ENCODE data around the gene DERA.
"Not testable (repeated sequence)": the region's sequence is repeated elsewhere in the genome, so short reads cannot be mapped to it uniquely, and the experiment has no call there.

Gene DERA

DNA sequence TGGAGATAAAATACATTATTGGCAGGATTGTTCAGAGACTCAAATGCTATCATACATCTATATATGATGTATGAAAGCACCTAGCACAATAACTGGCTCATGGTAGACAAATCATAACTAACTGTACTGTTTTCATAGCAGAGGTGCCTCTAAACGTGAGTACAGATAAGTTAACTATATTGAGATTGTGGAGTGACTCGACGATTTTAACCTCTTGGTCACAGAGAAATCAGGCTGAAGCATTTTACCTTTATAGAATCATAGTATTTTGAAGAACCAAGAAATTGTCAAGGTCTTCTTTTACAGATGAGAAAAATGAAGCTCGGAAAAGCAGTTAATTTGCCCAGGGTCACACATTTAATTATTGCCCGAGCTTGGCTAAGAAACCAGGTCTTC, 666 bp upstream of the DERA start:
- DNase-seq, result no peak

DNA sequence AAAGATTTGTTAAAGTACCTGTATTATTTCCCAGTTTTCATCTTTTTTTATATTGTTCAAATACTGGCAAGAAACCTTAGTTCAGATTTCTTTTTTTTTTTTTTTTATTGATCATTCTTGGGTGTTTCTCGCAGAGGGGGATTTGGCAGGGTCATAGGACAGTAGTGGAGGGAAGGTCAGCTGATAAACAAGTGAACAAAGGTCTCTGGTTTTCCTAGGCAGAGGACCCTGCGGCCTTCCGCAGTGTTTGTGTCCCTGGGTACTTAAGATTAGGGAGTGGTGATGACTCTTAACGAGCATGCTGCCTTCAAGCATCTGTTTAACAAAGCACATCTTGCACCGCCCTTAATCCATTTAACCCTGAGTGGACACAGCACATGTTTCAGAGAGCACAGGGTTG, 799 bp downstream of the DERA start:
- DNase-seq, result not testable (repeated sequence)

GRCh38 chr12:15914131-15914530, 3.0 kb downstream of the DERA start:
- not testable (repeated sequence) for DNase-seq

- no peak for DNase-seq
These were observed 6.9 kb downstream of the DERA start for GRCh38 chr12:15918066-15918465.

DNA sequence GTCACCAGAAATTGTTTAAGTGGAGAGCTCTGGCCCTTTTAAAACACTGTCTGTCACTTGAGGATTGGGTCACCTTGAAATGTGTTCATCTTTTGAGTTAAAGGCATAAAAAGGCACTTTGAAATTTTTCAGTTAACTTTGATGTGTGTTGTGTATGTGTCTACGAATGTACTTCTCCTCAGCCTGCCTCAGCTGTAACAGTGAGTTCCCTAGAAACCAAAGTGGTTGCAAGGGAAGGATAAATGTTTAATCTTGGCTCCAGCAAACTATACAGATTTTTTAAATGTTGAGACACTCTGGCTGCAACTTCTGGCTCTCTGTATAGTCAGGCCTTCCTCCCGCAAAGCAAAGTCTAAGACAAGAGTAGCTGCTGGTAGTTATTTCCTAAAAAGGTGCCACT, 8.3 kb downstream of the DERA start:
- no peak for DNase-seq

DNA sequence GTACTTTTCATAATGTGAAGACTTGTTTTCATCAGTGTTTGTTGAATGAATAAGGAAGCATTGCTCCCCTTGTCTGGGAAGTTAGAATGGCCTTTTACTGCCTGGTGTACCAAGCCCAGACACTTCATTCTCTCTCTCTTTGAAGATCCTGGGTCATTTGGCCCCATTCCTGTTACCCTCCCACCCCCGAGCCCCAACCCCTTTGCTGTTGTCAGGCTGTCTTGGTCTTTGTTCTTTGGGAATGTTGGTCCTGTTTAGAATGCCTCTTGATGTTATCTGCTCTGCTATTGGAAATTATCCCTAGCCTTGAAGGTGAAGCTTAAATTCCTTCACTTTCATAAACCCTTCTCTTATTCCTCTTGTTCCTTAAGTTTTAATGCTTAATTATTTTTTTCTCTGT, 13.8 kb downstream of the DERA start:
- no peak for DNase-seq

- no peak for DNase-seq
These were observed 17.2 kb downstream of the DERA start for GRCh38 chr12:15928346-15928745.

- no peak for DNase-seq
These were observed 17.9 kb downstream of the DERA start for GRCh38 chr12:15928870-15929571.

DNA sequence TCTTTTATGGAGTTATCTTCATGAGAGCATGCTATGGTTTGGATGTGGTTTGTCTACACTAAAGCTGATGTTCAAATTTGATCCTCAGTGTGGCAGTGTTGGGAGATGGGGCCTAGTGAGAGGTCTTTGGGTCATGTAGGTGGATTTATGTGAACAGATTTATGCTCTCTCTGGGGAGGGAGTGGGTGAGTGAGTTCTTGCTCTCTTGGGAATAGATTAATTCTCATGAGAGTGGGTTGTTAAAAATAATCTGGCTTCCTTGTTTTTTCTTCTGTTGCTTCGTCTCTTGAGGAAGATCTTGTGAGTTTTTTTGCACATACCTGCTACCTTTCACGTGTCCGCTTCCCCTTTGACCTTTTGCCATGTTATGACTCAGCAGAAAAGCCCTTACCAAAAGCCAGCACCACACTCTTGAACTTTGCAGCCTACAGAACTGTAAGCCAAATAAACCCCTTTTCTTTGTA, 20.5 kb downstream of the DERA start:
- DNase-seq, result no peak

GRCh38 chr12:15932327-15932726, 21.2 kb downstream of the DERA start:
- DNase-seq, result no peak

DNA sequence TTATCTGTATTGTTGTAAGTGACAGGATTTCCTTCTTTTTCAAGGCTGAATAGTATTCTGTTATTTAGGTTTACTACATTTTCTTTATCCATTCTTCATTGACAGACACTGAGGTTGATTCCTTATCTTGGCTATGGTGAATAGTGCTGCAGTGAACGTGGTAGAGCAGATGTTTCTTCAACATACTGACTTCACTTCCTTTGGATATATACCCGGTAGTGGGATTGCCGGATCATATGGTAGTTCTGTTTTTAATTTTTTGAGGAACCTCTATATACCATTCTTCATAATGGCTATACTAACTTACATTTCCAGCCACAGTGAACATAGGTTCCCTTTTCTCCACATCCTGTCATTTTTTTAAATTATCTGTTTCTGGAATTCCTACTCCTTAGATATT, 21.8 kb downstream of the DERA start:
- DNase-seq, result no peak

DNA sequence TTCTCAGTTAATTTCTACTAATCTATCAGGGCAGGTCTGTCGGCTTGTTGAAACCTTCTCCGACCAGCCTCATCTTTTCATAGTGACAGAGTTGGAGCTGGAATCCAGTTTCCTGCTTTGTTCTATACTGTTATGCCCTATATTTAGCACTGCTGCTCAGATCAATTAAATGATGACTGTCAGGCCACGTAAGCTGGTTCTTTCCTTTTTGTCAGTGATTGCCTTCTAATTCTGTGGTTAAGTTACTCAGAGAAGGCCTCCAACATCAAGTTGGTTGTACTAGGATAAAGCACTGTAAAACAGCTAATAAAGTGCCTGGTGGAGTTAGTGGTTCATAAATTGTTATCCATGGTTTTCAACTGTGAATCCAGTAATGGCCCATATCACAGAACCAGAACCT, 22.6 kb downstream of the DERA start:
- DNase-seq, result no peak

DNA sequence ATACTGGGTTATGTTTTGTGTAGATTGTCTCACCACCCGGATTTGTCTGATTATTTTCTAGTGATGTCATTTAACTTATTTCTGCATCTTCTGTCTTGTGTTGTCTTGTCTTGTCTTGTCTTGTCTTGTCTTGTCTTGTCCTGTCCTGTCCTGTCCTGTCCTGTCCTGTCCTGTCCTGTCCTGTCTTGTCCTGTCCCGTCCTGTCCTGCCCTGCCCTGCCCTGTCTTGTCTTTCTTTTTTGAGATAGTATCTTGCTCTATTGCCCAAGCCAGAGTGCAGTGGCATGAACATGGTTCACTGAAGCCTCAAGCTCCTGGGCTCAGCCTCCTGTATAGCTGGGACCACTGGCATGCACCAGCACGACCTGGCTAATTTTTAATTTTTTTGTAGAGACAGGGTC, 25.6 kb downstream of the DERA start:
- no peak for DNase-seq

DNA sequence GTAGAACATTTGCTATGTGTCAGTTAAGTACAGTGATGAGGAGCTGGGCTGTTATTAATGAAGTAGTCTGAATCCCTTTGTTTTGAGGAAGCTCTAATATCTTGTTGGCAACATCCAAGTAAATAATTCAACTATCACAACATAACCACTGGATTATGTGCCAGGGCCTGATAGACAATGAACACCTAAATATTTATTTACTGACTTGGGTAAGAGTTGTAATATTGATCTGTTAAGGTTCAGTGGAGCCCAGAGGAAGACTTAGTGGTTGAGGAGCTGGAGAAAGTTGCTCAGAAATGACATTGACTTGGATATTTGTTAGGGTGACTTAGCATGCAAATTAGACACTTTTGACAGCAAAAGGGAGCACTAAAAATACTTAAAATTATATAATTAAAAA, 26.8 kb downstream of the DERA start:
- no peak for DNase-seq

- no peak for DNase-seq
These were observed 28.0 kb downstream of the DERA start for GRCh38 chr12:15939111-15939510.

GRCh38 chr12:15942475-15942874, 31.3 kb downstream of the DERA start:
- DNase-seq, result no peak

DNA sequence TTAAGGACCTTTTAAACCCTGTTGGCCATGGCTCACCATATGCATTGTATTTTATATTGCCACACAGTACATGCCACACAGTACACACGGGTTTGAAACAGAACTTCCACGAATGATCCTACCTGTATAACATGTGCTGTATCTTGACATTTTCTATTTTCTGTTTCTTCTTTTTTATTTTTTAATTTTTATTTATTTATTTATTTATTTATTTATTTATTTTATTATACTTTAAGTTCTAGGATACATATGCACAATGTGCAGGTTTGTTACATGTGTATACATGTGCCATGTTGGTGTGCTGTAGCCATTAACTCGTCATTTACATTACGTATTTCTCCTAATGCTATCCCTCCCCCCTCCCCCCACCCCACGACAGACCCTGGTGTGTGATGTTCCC, 32.4 kb downstream of the DERA start:
- DNase-seq, result not testable (repeated sequence)

DNA sequence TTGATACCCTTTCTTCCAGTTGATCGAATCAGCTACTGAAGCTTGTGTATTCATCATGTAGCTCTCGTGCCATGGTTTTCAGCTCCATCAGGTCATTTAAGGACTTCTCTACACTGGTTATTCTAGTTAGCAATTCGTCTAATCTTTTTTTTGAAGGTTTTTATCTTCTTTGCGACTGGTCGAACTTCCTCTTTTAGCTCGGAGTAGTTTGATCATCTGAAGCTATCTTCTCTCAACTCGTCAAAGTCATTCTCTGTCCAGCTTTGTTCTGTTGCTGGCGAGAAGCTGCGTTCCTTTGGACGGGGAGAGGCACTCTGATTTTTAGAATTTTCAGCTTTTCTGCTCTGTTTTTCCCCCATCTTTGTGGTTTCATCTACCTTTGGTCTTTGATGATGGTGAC, 37.3 kb downstream of the DERA start:
- not testable (repeated sequence) for DNase-seq

GRCh38 chr12:15955281-15955680, 44.1 kb downstream of the DERA start:
- DNase-seq, result no peak

DNA sequence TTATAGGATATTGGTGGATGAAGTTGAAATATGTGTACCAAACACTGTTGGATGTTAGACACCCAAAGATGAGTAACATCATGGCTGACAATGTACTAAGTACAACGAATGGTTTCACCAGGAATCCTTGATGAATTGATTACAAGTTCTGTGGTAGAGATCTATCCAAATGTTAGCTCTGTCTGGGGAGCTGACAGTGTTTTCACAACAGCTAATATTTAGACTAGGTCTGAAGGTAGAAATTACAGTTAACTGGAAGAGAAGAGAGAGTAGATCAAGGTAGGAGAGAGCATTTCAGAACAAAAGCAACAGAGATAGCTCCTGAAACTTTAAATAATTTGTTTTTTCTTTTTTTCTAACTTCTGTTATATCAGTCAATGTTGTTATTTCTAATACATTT, 44.9 kb downstream of the DERA start:
- no peak for DNase-seq

- no peak for DNase-seq
These were observed 45.5 kb downstream of the DERA start for GRCh38 chr12:15956413-15957185.

DNA sequence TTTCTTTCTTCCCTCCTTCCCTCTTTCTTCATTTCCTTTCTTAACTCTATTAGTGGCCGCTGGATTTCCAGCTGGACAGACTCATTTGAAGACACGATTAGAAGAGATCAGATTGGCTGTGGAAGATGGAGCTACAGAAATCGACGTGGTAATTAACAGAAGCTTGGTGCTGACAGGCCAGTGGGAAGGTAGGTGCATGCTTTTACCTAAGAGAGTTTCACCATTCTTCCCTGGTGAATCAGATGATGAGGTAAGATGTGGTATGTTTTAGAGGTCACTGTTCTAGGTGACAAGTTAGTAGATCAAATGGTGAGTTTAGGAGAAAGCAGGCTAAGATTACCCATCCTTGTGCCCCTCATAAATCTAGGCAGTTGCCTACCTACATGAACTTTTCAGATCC, 51.6 kb downstream of the DERA start:
- no peak for DNase-seq

- DNase-seq, result no peak
These were observed 52.1 kb downstream of the DERA start for GRCh38 chr12:15963271-15963670.

- no peak for DNase-seq
These were observed 55.3 kb downstream of the DERA start for GRCh38 chr12:15966426-15966825.

DNA sequence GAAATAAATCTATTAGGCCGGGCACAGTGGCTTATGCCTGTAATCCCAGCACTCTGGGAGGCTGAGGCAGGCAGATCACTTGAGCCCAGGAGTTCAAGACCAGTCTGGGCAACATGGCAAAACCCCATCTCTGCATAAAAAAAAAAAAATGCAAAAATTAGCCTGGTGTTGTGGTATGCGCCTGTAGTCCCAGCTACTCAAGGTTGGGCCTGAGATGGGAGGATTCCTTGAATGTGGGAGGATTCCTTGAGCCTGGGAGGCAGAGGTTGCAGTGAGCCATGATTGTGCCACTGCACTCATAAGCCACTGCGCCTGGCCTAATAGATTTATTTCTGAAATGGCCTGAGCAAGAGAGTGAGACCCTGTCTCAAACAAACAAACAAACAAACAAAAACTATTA, 55.9 kb downstream of the DERA start:
- DNase-seq, result not testable (repeated sequence)

All from cerebellar nuclear complex (tissue), 1 donor.